Mesenchymal stem cell (in vitro differentiated cells and primary cell): Measurements from ENCODE around the gene SOX15.

Experiments
- DNase-seq: peaks from one replicate; pipeline ENCODE4 v3.0.0-alpha.2; 2013
- H2AFZ ChIP-seq: one replicate; pipeline ENCODE4 v1.6.1; 2013; ENCODE audit warnings: low read depth, mild to moderate bottlenecking, control low read depth, inconsistent platforms, low read length, moderate library complexity
- H2AK5ac ChIP-seq: 2 replicates; pipeline ENCODE4 v1.6.1; 2013; ENCODE audit warnings: low read length, moderate library complexity, mild to moderate bottlenecking, inconsistent platforms; ENCODE audit not compliant: severe bottlenecking
- H2BK120ac ChIP-seq: one replicate; pipeline ENCODE4 v1.6.1; 2013; ENCODE audit warnings: low read depth, mild to moderate bottlenecking, inconsistent platforms, low read length, moderate library complexity
- H2BK12ac ChIP-seq, 2 experiments: one replicate each; pipeline ENCODE4 v1.6.1; 2013; ENCODE audit warnings: inconsistent platforms in 2 of 2, low read length in 2 of 2, mild to moderate bottlenecking in 2 of 2, moderate library complexity in 2 of 2, control low read depth in 1 of 2
- H2BK15ac ChIP-seq: one replicate; pipeline ENCODE4 v1.6.1; 2013; ENCODE audit warnings: mild to moderate bottlenecking, low read depth, inconsistent platforms; ENCODE audit not compliant: poor library complexity, severe bottlenecking
- H2BK5ac ChIP-seq: 2 replicates; pipeline ENCODE4 v1.6.1; 2013; ENCODE audit warnings: low read depth, mild to moderate bottlenecking, low read length, control low read depth, inconsistent platforms; ENCODE audit not compliant: poor library complexity, severe bottlenecking
- H3K14ac ChIP-seq, 2 experiments: one replicate each; pipeline ENCODE4 v1.6.1; 2013; ENCODE audit warnings: inconsistent platforms in 2 of 2, low read length in 2 of 2, control low read depth in 1 of 2, mild to moderate bottlenecking in 1 of 2, moderate library complexity in 1 of 2
- H3K18ac ChIP-seq, 2 experiments: one replicate each; pipeline ENCODE4 v1.6.1; 2013; ENCODE audit warnings: inconsistent platforms in 2 of 2, low read length in 2 of 2, control low read depth in 1 of 2, low read depth in 1 of 2, mild to moderate bottlenecking in 1 of 2
- H3K23ac ChIP-seq, 2 experiments: one replicate each; pipeline ENCODE4 v1.6.1; 2013; ENCODE audit warnings: inconsistent platforms in 2 of 2, low read length in 2 of 2, mild to moderate bottlenecking in 2 of 2, moderate library complexity in 2 of 2, control low read depth in 1 of 2
- H3K27ac ChIP-seq: 2 replicates; pipeline ENCODE4 v1.5.1; 2013; ENCODE audit warnings: mild to moderate bottlenecking, moderate library complexity, low read length, control low read depth, inconsistent platforms; ENCODE audit not compliant: poor library complexity, severe bottlenecking
- H3K27me3 ChIP-seq, 2 experiments: 2 replicates each; pipeline versions ENCODE4 v1.6.1 to v1.7.0; 2013; ENCODE audit warnings: low read length in 2 of 2, mild to moderate bottlenecking in 2 of 2, moderate library complexity in 2 of 2, control low read depth in 1 of 2, inconsistent platforms in 1 of 2; ENCODE audit not compliant: control insufficient read depth in 1 of 2, insufficient read depth in 1 of 2
- H3K36me3 ChIP-seq, 2 experiments: 2 replicates each; pipeline versions ENCODE4 v1.6.1 to v1.7.0; 2013; ENCODE audit warnings: low read length in 2 of 2, control low read depth in 1 of 2, inconsistent platforms in 1 of 2, low read depth in 1 of 2, mild to moderate bottlenecking in 1 of 2; ENCODE audit not compliant: insufficient read depth in 2 of 2, control insufficient read depth in 1 of 2
- H3K4ac ChIP-seq, 2 experiments: one replicate each; pipeline ENCODE4 v1.6.1; 2013; ENCODE audit warnings: inconsistent platforms in 2 of 2, low read length in 2 of 2, mild to moderate bottlenecking in 2 of 2, moderate library complexity in 2 of 2, control low read depth in 1 of 2, low read depth in 1 of 2
- H3K4me1 ChIP-seq: 2 replicates; pipeline ENCODE4 v1.6.1; 2013; ENCODE audit warnings: low read depth, low read length, control low read depth; ENCODE audit not compliant: control insufficient read depth, insufficient read depth
- H3K4me2 ChIP-seq: 2 replicates; pipeline ENCODE4 v1.6.1; 2013; ENCODE audit warnings: low read length, mild to moderate bottlenecking, inconsistent platforms; ENCODE audit not compliant: poor library complexity, severe bottlenecking
- H3K4me3 ChIP-seq, 2 experiments: 2 replicates each; pipeline versions ENCODE4 v1.5.1 to v1.7.0; 2013; ENCODE audit warnings: low read length in 2 of 2, mild to moderate bottlenecking in 2 of 2, control low read depth in 1 of 2, low read depth in 1 of 2; ENCODE audit not compliant: insufficient read depth in 1 of 2
- H3K79me1 ChIP-seq: replicated peaks from 2 replicates; pipeline ENCODE4 v1.6.1; 2013; ENCODE audit warnings: mild to moderate bottlenecking, control low read depth, low read length, inconsistent platforms; ENCODE audit not compliant: poor library complexity, severe bottlenecking
- H3K9ac ChIP-seq: 2 replicates; pipeline ENCODE4 v1.7.0; 2013; ENCODE audit warnings: mild to moderate bottlenecking, low read length, moderate library complexity
- H3K9me3 ChIP-seq: 2 replicates; pipeline ENCODE4 v1.7.0; 2013; ENCODE audit warnings: mild to moderate bottlenecking, low read length; ENCODE audit not compliant: control insufficient read depth
- H4K8ac ChIP-seq: one replicate; pipeline ENCODE4 v1.6.1; 2013; ENCODE audit warnings: inconsistent platforms, mild to moderate bottlenecking, low read length, moderate library complexity
- H4K91ac ChIP-seq: one replicate; pipeline ENCODE4 v1.6.1; 2013; ENCODE audit warnings: mild to moderate bottlenecking, low read length, inconsistent platforms
- WGBS: methylation state at CpG from one replicate; pipeline ENCODE4 v1.1.7; 2013; ENCODE audit warnings: mixed read lengths; 5-methylcytosine and 5-hydroxymethylcytosine counted together

The SOX15 gene

DNA sequence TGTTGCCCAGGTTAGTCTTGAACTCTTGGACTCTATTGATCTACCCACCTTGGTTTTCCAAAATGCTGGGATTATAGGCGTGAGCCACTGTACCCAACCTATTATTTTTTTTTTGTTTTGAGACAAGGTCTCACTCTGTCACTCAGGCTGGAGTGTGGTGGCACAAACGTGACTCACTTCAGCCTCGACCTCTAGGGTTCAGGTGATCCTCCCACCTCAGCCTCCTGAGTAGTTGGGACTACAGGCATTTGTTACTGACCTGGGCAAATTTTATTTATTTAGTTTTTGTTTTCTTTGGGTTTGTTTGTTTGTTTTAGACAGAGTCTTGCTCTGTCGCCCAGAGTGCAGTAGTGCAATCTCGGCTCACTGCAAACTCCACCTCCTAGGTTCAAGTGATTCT is 33.8 kb upstream of the SOX15 start:
- no peak overlapping the region for H3K9ac ChIP-seq
- H2BK12ac ChIP-seq: no peak overlapping the region
- H4K8ac ChIP-seq: no peak overlapping the region
- no peak overlapping the region for H3K14ac ChIP-seq
- H3K27me3 ChIP-seq: no peaks in the 10 kb centered on the region
- H3K4ac ChIP-seq: no peak overlapping the region
- H2AK5ac ChIP-seq: no peak overlapping the region
- 90% methylated on average over 5 of the region's 5 CpGs for WGBS
- H2AFZ ChIP-seq: no peak overlapping the region
- H4K91ac ChIP-seq: no peak overlapping the region
- H3K18ac ChIP-seq: no peak overlapping the region
- no peak overlapping the region for H3K27ac ChIP-seq
- H3K9me3 ChIP-seq: no peaks in the 10 kb centered on the region
- peaks cover 3 to 6% of the 10 kb centered on the region in 2 experiments for H3K36me3 ChIP-seq
- peaks cover 7% of the 10 kb centered on the region for H3K4me1 ChIP-seq
- no peak for DNase-seq
- H3K23ac ChIP-seq: no peak overlapping the region
- H3K4me2 ChIP-seq: no peak overlapping the region
- H3K79me1 ChIP-seq: peaks cover 9% of the 10 kb centered on the region
- H3K4me3 ChIP-seq: no peak overlapping the region
- H2BK5ac ChIP-seq: no peak overlapping the region
- no peak overlapping the region for H2BK120ac ChIP-seq
- no peak overlapping the region for H2BK15ac ChIP-seq

- Histone ChIP-seq H3K23ac (no peak overlapping the region), H3K18ac (no peak overlapping the region), H2BK5ac (no peak overlapping the region), H3K4me1 (peaks cover 2% of the 10 kb centered on the region), H2AFZ (no peak overlapping the region), H3K14ac (no peak overlapping the region), H3K9ac (no peak overlapping the region), H3K4me3 (no peak overlapping the region), H3K4me2 (no peak overlapping the region), H4K91ac (no peak overlapping the region), H3K4ac (no peak overlapping the region), H2BK15ac (no peak overlapping the region), H3K36me3 (peaks cover 0 to 4% of the 10 kb centered on the region in 2 experiments), H2BK12ac (no peak overlapping the region), H3K27me3 (no peaks in the 10 kb centered on the region), H3K79me1 (no peaks in the 10 kb centered on the region), H3K27ac (no peak overlapping the region), H2BK120ac (no peak overlapping the region), H4K8ac (no peak overlapping the region), H3K9me3 (no peaks in the 10 kb centered on the region), H2AK5ac (no peak overlapping the region)
- WGBS: 97% methylated on average over 8 of the region's 8 CpGs
- DNase-seq: no peak
These were observed 30.9 kb upstream of the SOX15 start for GRCh38 chr17:7620835-7621234.

- no peak overlapping the region for H2AFZ ChIP-seq
- no peak overlapping the region for H3K14ac ChIP-seq
- H4K8ac ChIP-seq: no peak overlapping the region
- H3K4ac ChIP-seq: no peak overlapping the region
- H2BK5ac ChIP-seq: no peak overlapping the region
- no peak overlapping the region for H3K4me2 ChIP-seq
- no peak overlapping the region for H2BK120ac ChIP-seq
- no peaks in the 10 kb centered on the region for H3K9me3 ChIP-seq
- no peak overlapping the region for H3K9ac ChIP-seq
- no peak for DNase-seq
- H3K23ac ChIP-seq: no peak overlapping the region
- 92% methylated on average over 4 of the region's 5 CpGs for WGBS
- H4K91ac ChIP-seq: no peak overlapping the region
- H3K4me3 ChIP-seq: no peak overlapping the region
- no peak overlapping the region for H3K27ac ChIP-seq
- no peak overlapping the region for H3K18ac ChIP-seq
- no peaks in the 10 kb centered on the region for H3K36me3 ChIP-seq
- H3K79me1 ChIP-seq: no peaks in the 10 kb centered on the region
- H2AK5ac ChIP-seq: no peak overlapping the region
- no peak overlapping the region for H2BK15ac ChIP-seq
- H2BK12ac ChIP-seq: no peak overlapping the region
- peaks cover 3% of the 10 kb centered on the region for H3K4me1 ChIP-seq
- no peaks in the 10 kb centered on the region for H3K27me3 ChIP-seq
These were observed 28.7 kb upstream of the SOX15 start for GRCh38 chr17:7618608-7619007.

DNA sequence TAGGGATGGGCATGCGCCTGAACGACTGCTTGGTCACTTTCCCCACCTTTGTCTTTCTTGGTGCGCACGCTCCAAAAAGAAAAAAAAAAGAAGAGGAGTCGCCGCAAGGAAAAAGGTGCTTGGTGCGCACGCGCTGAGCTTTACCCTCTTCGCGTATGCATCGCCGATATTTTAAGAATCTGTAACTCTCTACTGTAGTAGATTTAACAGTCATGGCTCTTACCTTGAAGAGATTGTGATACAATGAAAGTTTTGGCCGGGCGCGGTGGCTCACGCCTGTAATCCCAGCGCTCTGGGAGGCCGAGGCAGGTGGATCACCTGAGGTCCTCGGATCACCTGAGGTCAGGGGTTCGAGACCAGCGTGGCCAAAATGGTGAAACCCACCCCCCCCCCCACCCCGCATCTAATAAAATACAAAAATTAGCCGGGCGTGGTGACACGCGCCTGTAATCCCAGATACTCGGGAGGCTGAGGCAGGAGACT is 25.4 kb upstream of the SOX15 start:
- Histone ChIP-seq H2BK15ac (no peak overlapping the region), H3K79me1 (no peaks in the 10 kb centered on the region), H3K4me2 (peak overlapping the region; percentile 60), H3K14ac (peak overlapping the region in 1 of 2 experiments; percentile 36), H3K23ac (no peak overlapping the region), H2AK5ac (no peak overlapping the region), H3K4ac (peak overlapping the region in 1 of 2 experiments; percentile 59), H4K8ac (peak overlapping the region; percentile 67), H3K9me3 (no peaks in the 10 kb centered on the region), H2BK120ac (no peak overlapping the region), H2AFZ (no peak overlapping the region), H4K91ac (no peak overlapping the region), H3K36me3 (peaks cover 0 to 17% of the 10 kb centered on the region in 2 experiments), H3K4me1 (peaks cover 3% of the 10 kb centered on the region), H3K27ac (peak overlapping the region; percentile 81), H3K4me3 (peak overlapping the region; percentile 29 to 77), H2BK12ac (no peak overlapping the region), H2BK5ac (no peak overlapping the region), H3K27me3 (no peaks in the 10 kb centered on the region), H3K9ac (peak overlapping the region; percentile 90), H3K18ac (peak overlapping the region in 1 of 2 experiments; percentile 30)
- DNase-seq: no peak
- 10% methylated on average over 23 of the region's 28 CpGs for WGBS
